NB4 (cell line): ENCODE data around the gene HDAC3.

Source experiments
- POLR2A ChIP-seq: IDR thresholded peaks from 2 replicates; pipeline ENCODE4 v1.6.1; 2011; ENCODE audit warnings: mild to moderate bottlenecking; ENCODE audit not compliant: insufficient read length; ENCODE audit errors: extremely low read depth
- TF ChIP-seq, protein P1 (sequence below): IDR thresholded peaks from one replicate; pipeline ENCODE4 v1.5.1; 2012; ENCODE audit warnings: low read depth, low read length

GRCh38 chr5:141681295-141681694 is 44.6 kb upstream of the HDAC3 start:
- TF ChIP-seq, protein P1, sequence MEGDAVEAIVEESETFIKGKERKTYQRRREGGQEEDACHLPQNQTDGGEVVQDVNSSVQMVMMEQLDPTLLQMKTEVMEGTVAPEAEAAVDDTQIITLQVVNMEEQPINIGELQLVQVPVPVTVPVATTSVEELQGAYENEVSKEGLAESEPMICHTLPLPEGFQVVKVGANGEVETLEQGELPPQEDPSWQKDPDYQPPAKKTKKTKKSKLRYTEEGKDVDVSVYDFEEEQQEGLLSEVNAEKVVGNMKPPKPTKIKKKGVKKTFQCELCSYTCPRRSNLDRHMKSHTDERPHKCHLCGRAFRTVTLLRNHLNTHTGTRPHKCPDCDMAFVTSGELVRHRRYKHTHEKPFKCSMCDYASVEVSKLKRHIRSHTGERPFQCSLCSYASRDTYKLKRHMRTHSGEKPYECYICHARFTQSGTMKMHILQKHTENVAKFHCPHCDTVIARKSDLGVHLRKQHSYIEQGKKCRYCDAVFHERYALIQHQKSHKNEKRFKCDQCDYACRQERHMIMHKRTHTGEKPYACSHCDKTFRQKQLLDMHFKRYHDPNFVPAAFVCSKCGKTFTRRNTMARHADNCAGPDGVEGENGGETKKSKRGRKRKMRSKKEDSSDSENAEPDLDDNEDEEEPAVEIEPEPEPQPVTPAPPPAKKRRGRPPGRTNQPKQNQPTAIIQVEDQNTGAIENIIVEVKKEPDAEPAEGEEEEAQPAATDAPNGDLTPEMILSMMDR: no peak
- no peak for TF ChIP-seq POLR2A
